Adrenal gland (tissue), 19 donors: ENCODE measurements around the gene CPLX4. TPM values are rescaled to one million over a fixed set of nuclear protein-coding genes. Genes with fewer than 3 reads are reported as not detected.

Experiments used
- DNase-seq, 7 donors: peaks; one replicate each; pipeline ENCODE4 v3.0.0-alpha.2; 2019 to 2020
- H3K27ac ChIP-seq, 5 donors: fragments of 200-600 bp; sonication (generic) in 4 of 5; 1 replicate in 3 of 5; 2 replicates in 2 of 5; pipeline versions ENCODE4 v1.5.1 to v1.8.0; 2016 to 2020; ENCODE audit warnings: mild to moderate bottlenecking in 1 of 5
- H3K27me3 ChIP-seq: fragments of 200-600 bp; 2 replicates; pipeline ENCODE4 v1.8.0; 2021
- H3K36me3 ChIP-seq, 2 donors: fragments of 200-600 bp; replicated peaks in 1 of 2; 1 replicate in 1 of 2; 2 replicates in 1 of 2; pipeline versions ENCODE4 v1.5.1 to v1.8.0; 2018 to 2022
- H3K4me1 ChIP-seq, 2 donors: fragments of 200-600 bp; replicated peaks in 1 of 2; 1 replicate in 1 of 2; 2 replicates in 1 of 2; pipeline versions ENCODE4 v1.5.1 to v1.8.0; 2018 to 2021
- H3K4me3 ChIP-seq, 4 donors: fragments of 200-600 bp; sonication (generic) in 3 of 4; one replicate each; pipeline ENCODE4 v1.5.1; 2016 to 2018
- H3K9me3 ChIP-seq, 3 donors: fragments of 200-600 bp; sonication (generic) in 1 of 3; replicated peaks in 1 of 3; 1 replicate in 2 of 3; 2 replicates in 1 of 3; pipeline versions ENCODE4 v1.5.1 to v1.8.0; 2016 to 2021
- CTCF ChIP-seq, 6 experiments: fragments of 450-650 bp in 4 of 6; fragments of 200-600 bp in 2 of 6; sonication (generic) in 1 of 6; IDR thresholded peaks; 1 replicate in 5 of 6; 2 replicates in 1 of 6; pipeline versions ENCODE4 v1.5.1 to v1.8.0; 2016 to 2021; ENCODE audit warnings: antibody characterized with exemption in 6 of 6, mild to moderate bottlenecking in 2 of 6, moderate library complexity in 1 of 6
- POLR2A ChIP-seq, 2 donors: fragments of 450-650 bp; IDR thresholded peaks; one replicate each; pipeline ENCODE4 v1.6.1; 2017; ENCODE audit warnings: antibody characterized with exemption in 2 of 2, mild to moderate bottlenecking in 2 of 2, moderate library complexity in 1 of 2
- WGBS, 4 donors: extraction: QIAGEN DNeasy Blood & Tissue Kit in 2 of 4; methylation state at CpG; one replicate each; pipeline versions ENCODE4 v1.1.5 to v1.1.7; 2013 to 2017; 5-methylcytosine and 5-hydroxymethylcytosine counted together
- intact Hi-C, 2 donors: fragments of 100-400 bp; cut with DNase I; formaldehyde crosslinking; loops; one replicate each; pipeline versions ENCODE4 v1.14.1 to v1.15.0; 2022 to 2023
- long read RNA-seq, 10 donors: library from polyadenylated mRNA in 3 of 10; unstranded in 2 of 10; stranded (forward) in 1 of 10; transcript quantifications; one replicate each; pipeline ENCODE4 v2.0.0 and lab custom pipeline, GENCODE V29; 2021 to 2026
- polyA plus RNA-seq, 3 donors: library from polyadenylated mRNA; stranded (reverse); fragments of 200-250 nt in 2 of 3; fragments of 350-450 nt in 1 of 3; fragmentation: Illumina TruSeq in 1 of 3; extraction: RNeasy Lipid Tissue Mini Kit (QIAGEN cat#74804) in 1 of 3; gene quantifications; one replicate each; pipeline ENCODE4 v1.2.3, GENCODE V29; 2013 to 2014
- total RNA-seq, 9 donors: library from RNA; depleted of rRNA in 4 of 9; stranded (reverse); fragments of >200 nt in 4 of 9; fragments of 120-200 nt in 1 of 9; fragmentation: NEBNext Ultra II Directional in 1 of 9; extraction: Animal tissue kit (Norgen Biotek cat#: 25700) in 1 of 9; gene quantifications; one replicate each; pipeline versions ENCODE4 v1.1.0 to v1.2.4, GENCODE V29; 2013 to 2023
- donor health status: healthy with polysubstance abuse.
- donor health status: Bipolar disorder and iron deficiency.
- donor health status: DM: yes; HTN: yes; CAD: no.
- donor health status: DM: no; HTN: no; CAD: no.
- donor health status: DM: no; HTN: no; CAD: no.
- donor health status: DM: yes; HTN: yes; CAD: no.

The CPLX4 gene, protein sequence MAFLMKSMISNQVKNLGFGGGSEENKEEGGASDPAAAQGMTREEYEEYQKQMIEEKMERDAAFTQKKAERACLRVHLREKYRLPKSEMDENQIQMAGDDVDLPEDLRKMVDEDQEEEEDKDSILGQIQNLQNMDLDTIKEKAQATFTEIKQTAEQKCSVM
- total RNA-seq, result under 1 TPM in 1 of 9 donors, not detected in 8; 0.11 TPM
- polyA plus RNA-seq, result not detected
- long read RNA-seq, donor 1, result 0 reads
- long read RNA-seq, donor 2, result 0 reads
- long read RNA-seq, donor 3, result 0 reads
- long read RNA-seq, donor 4, result 0 reads
- long read RNA-seq, donor 5, result 0 reads
- long read RNA-seq, donor 6, result 0 reads
- long read RNA-seq, donor 7, result 0 reads
- long read RNA-seq, donor 8, result 0 reads
- long read RNA-seq, donor 9, result 0 reads
- long read RNA-seq, donor 10, result 0 reads

DNA sequence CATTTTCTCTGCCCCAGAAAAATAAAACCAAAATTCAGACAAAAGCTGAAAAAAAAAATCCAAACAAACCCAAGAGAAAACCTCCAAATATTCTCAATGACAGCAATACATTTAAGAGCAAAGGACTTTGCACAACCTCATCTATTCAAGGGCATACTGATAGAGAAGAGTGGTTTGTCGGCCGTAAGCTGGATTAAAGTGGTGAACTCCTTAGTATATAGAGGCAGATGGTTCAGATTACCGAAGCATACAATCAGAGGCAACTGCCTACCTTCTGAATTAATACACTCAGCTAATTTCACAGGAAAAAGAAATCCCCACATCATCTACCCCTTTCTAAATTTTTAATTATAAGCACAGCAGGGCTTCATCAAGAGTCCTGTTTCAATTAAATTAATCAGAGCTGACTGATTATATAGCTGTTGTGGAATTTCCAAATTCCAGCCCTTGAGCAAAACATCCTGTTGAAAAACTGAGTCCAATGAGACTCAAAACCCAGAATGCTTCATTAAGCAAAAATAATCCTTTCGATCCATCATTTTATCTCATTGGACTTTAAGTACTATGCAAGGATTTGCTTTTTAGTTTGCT is at the start of gene CPLX4:
Gene CPLX4 (minus strand): TSS at position 190 of the 591 bp plus-strand sequence. CDS start 187 bp downstream, at position 3.
- WGBS, 4 donors, result 76 to 87% (median 85%) methylated on average over 4 of the region's 4 CpGs
- peaks cover 11% of the 10 kb centered on the region for H3K27me3 ChIP-seq
- H3K4me1 ChIP-seq, result no peaks in the 10 kb centered on the region
- H3K36me3 ChIP-seq, result no peaks in the 10 kb centered on the region
- H3K4me3 ChIP-seq, result no peak within 1 kb of the TSS
- TF ChIP-seq POLR2A (IDR thresholded peaks at IDR 0.05), result no peak
- no peak for TF ChIP-seq CTCF (IDR thresholded peaks at IDR 0.05)
- no peak within 1 kb of the TSS for H3K27ac ChIP-seq
- DNase-seq, result no peak
- H3K9me3 ChIP-seq, result no peaks in the 10 kb centered on the region
- intact Hi-C loops, result no loop called here

GRCh38 chr18:59360381-59360780 is 41.9 kb upstream of the CPLX4 start:
- H3K27me3 ChIP-seq, result no peaks in the 10 kb centered on the region
- intact Hi-C loops, result no loop called here
- WGBS, 4 donors, result 89 to 96% (median 94%) methylated on average over 3 of the region's 3 CpGs
- H3K27ac ChIP-seq, result no peak overlapping the region
- peaks cover 0 to 36% of the 10 kb centered on the region in 2 donors for H3K4me1 ChIP-seq
- H3K9me3 ChIP-seq, result no peaks in the 10 kb centered on the region
- no peak overlapping the region for H3K4me3 ChIP-seq
- no peak for TF ChIP-seq POLR2A (IDR thresholded peaks at IDR 0.05)
- TF ChIP-seq CTCF (IDR thresholded peaks at IDR 0.05), result no peak
- DNase-seq, result no peak
- peaks cover 0 to under 1% of the 10 kb centered on the region in 2 donors for H3K36me3 ChIP-seq

DNA sequence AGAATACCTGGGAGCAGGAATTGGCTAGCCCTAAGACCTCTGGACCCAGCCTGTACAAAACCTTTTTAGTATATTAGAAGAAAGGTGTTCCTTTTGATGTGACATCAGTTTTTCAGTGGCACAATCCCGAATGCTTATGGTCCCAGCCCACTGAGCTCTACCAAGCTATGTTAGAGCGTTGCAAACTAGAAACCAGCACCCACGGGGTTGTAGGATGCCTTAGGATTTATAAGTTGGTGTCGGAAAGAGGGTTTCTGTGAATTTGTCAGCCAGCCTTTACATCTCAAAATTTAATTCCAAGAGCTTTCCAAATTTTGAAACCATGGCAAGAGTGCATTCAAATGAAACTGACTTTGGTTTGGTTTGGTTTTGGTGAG is 41.1 kb upstream of the CPLX4 start:
- Histone ChIP-seq H3K27me3 (no peaks in the 10 kb centered on the region), H3K4me3 (peak overlapping the region in 3 of 4 donors; percentile 16 to 96 (median 87)), H3K36me3 (peaks cover 0 to 8% of the 10 kb centered on the region in 2 donors), H3K9me3 (no peaks in the 10 kb centered on the region), H3K4me1 (peaks cover 0 to 43% of the 10 kb centered on the region in 2 donors), H3K27ac (peak overlapping the region in 2 of 5 donors; percentile 89 to 95)
- 2 to 7% (median 4%) methylated on average over 4 of the region's 4 CpGs for WGBS, 4 donors
- DNase-seq, result no peak
- TF ChIP-seq POLR2A (IDR thresholded peaks at IDR 0.05), result no peak
- no peak for TF ChIP-seq CTCF (IDR thresholded peaks at IDR 0.05)
- intact Hi-C loops, result no loop called here

DNA sequence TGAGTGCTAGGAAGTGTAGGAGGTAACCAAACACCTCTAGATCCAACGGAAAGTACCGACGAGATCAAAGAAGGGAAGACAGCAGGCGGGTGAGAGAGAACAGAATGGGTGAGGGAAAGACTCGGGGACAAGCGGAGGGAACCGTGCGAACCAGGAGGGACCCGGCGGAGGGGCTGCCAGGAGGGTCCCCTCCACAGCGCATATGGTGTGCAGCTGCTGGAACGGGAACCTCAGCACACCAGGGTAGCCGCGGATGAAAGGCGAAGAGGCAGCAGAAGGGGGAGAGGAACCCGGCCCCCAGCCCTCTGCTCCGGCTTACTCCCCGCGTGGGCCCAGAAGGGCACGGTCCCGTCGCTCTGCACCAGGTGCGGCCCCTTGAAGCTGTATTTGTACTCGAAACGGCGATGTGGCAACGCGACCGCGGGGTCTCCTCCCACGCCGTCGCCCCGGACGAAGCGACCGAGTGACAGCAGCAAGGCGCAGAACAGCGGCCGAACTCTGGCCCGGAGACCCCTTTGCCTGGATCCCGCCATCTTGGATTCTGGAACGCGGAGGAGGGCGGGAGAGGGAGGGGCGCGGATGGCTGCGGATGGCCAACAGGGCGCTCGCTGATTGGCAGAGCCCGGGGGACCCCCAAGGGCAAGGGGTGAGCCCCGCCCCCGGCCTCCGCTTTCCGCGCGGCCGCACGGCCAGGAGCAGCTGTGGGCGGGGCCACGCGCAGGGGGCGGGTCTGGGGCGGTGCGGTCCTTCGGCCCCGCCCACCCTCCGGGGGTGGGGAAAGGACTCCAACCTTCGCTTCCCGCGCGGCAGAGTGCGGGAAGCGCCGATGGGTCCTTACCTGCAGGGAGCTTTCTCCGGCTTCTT is 40.5 kb upstream of the CPLX4 start, which contains the start of gene LMAN1:
Gene LMAN1 (minus strand): TSS at position 554 of the 864 bp plus-strand sequence. CDS start 21 bp downstream, at position 533.
- Histone ChIP-seq H3K9me3 (no peaks in the 10 kb centered on the region), H3K4me3 (peak within 1 kb of the TSS; percentile 56 to 96 (median 91)), H3K27me3 (no peaks in the 10 kb centered on the region), H3K36me3 (peaks cover 0 to 14% of the 10 kb centered on the region in 2 donors), H3K27ac (peak within 1 kb of the TSS; percentile 8 to 95 (median 88)), H3K4me1 (peaks cover 0 to 47% of the 10 kb centered on the region in 2 donors)
- peak; percentile 96 to 98 (median 97) for DNase-seq
- intact Hi-C loops, result no loop called here
- no peak for TF ChIP-seq POLR2A (IDR thresholded peaks at IDR 0.05)
- TF ChIP-seq CTCF (IDR thresholded peaks at IDR 0.05), result no peak
- 0 to 1% (median 1%) methylated on average over 19 to 76 of the region's 76 CpGs for WGBS, 4 donors
